GM18951 (cell line): ENCODE measurements around the gene PROCA1.

Experiments used
- POLR2A ChIP-seq: IDR thresholded peaks from 4 replicates; pipeline ENCODE4 v1.6.1; 2011; ENCODE audit warnings: mild to moderate bottlenecking; ENCODE audit not compliant: insufficient read length, insufficient read depth; ENCODE audit errors: extremely low read depth
- in situ Hi-C: fragments of 300-500 bp; cut with MboI; formaldehyde crosslinking; loops from one replicate; pipeline ENCODE4 v1.12.0; 2022; ENCODE audit warnings: low sequenced_read_pairs, mixed read lengths, inconsistent platforms; ENCODE audit not compliant: unreplicated experiment

PROCA1 gene, protein sequence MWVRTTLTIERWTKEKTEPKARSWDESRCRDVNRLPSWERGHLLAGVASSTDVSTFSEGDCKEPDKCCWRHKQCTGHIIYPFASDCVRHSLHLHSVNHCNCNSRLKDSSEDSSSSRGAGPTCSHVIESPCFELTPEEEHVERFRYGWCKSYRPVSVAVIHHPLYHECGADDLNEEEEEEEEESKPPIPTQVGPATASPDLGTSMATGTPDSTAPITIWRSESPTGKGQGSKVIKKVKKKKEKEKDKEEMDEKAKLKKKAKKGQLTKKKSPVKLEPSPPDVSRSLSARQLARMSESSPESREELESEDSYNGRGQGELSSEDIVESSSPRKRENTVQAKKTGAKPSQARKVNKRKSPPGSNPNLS

DNA sequence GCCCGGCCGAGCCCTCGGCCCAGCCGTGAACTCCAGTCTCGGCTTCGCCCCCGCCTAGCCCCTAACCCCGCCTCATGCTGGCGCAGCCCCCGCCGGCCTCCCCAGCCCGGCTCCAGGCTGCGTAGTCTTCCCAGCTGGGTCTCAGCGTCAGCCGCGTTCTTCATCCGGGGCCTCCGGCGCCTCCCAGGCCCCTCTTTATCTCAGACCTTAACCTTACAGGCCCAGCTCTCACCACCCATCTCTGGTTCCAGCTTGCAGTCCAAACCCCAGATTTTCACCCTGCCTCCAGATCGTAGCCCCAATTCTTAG, at the start of gene PROCA1:
Gene PROCA1, minus strand, starts transcription at position 166 of the 309 bp plus-strand sequence. CDS start 228 bp downstream, outside the sequence.
- no peak for TF ChIP-seq POLR2A
- in situ Hi-C loops: no loop called here

GRCh38 chr17:28760601-28761562, 49.2 kb upstream of the PROCA1 start:
- in situ Hi-C loops: no loop called here

GRCh38 chr17:28759256-28759865, 47.7 kb upstream of the PROCA1 start:
- TF ChIP-seq POLR2A: no peak
- in situ Hi-C loops: no loop called here

More at GRCh38 chr17:28760601-28761562, 49.2 kb upstream of the PROCA1 start:
- TF ChIP-seq POLR2A: no peak

DNA sequence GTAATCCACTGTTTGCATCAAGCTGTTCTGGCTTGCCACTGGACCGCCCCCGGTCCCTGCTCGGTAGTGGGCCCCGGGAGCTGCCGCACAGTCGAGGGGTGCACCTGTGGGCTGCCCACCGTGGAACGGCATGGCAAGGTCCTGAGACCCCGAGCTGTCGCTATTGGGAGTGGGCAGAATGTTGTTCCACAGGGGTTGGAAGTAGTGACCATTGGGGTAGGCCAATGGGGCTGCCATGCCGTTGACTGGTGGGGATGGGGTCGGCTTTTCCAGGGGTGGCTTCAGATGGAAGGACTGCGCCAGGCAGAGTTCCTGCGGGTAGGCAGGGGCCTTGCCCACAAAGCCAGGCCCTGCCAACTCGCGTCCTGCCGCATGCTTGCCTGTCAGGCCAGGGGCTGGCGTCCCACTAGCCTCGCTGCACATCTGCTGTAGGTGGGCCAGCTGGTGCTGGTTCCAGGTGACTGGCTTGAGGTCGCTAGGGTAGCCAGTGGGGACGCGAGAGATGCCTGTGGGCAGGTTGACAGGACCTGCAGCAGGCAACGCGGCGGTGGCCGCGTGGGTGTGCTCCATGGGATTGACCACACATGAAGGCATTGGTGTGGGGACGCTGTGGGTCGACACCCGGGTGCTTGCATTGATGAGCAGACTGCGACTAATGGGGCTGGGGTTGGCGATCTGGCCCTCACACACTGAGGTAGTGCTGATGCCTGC, 46.9 kb upstream of the PROCA1 start:
- in situ Hi-C loops: no loop called here
- no peak for TF ChIP-seq POLR2A

DNA sequence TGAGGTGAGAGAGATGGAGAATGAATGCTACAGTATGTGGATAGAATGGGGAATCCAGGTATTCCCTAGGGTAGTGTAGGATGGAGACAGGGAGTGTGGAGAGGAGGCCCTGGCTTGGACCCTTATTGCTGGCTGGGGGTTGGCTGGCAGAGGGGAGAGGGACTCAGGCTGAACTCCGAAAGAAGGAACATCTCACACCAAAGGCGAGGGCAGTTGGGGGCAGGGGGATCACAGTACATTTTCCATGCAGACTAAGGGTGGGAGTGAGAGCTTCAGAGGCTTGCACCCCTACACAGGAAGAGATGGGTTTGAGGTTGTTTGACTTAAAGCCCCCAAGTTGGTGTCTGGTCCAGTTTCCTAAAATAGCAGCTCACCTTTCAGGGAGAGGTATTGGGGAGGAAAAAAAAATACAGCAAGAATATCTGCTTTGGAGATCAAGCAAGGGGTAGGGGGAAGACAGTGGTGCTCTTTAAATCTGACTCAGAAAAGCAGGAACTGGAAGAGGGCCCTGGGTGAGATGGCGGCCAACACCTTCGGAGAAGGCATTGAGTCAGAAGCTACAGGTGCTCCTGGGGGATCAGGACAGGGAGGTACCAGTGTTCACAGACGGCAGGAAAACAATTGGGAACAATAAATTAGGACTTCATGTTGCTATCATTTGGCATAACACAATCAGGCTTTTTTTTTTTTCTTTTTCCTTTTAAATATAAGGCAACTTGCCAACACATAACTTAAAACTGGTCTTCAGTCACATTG, 44.5 kb upstream of the PROCA1 start:
- no peak for TF ChIP-seq POLR2A
- in situ Hi-C loops: no loop called here

- no peak for TF ChIP-seq POLR2A
These were observed 43.8 kb upstream of the PROCA1 start for GRCh38 chr17:28755486-28755885.

DNA sequence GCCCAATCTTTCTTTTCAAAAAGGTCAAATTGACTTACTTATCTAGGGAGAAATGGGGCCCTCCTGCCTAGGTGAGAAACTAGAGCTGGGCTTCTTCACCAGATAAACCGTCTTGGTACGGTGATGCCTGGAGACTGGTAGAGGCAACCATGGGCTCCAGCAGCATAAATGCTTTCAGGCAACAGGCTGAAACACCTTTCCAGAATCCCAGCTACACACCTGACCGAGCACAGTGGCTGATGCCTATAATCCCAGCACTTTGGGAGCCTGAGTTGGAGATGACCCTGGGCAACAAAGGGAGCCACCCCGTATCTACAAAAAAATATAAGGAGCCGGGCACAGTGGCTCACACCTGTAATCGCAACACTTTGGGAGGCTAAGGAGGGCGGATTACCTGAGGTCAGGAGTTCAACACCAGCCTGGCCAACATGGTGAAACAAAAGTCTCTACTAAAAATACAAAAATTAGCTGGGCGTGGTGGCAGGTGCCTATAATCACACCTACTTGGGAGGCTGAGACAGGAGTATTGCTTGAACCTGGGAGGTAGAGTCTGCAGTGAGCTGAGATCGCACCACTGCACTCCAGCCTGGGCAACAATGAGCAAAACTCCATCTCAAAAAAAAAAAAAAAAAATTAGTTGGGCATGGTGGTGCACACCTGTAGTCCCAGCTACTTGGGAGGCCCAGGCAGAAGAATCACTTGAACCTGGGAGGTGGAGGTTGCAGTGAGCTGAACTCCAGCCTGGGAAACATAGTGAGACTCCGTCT, 40.1 kb upstream of the PROCA1 start:
- no peak for TF ChIP-seq POLR2A
- in situ Hi-C loops: no loop called here

More at GRCh38 chr17:28755486-28755885, 43.8 kb upstream of the PROCA1 start:
- in situ Hi-C loops: no loop called here

DNA sequence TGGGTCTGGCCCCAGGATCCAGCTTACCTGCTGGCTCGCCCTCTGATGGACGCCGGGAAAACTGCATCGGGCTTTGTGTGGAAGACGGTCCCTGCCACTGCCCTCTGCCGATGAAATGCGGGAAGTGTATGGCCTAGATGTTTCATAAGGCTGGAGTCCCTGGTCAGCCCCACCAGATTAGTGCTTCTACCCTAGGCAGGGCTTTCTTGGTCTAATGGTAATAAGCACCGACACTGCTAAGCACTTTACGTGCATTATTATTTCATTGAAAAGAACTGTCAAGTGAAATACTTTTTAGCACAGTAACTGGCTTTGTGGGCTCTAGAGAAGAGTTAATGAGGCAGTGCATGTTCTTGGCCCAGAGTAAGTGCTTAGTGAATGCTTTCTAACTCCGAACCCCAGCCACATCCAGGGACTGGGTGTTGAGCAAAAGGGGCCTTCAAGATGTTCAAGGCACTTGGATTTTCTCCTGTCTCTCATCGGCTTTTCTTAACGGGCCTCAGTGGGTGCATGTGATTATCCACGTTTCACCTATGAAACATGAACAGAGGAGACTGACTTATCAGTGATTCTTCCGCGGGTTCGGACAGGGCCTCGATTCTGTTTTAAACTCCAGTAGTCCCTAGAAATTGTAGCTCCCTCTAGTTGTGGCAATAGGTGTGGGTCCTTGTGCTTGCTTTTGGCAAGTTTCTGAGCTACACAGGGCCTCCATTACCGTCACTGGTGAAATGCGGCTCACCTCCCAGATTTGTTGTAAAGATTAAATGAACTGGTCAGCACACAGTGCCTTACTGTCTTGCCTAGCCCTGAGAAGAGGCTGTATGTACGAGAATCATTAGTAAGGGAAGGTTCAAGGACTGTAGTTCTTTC, 38.7 kb upstream of the PROCA1 start:
- peak; percentile 36 for TF ChIP-seq POLR2A
- in situ Hi-C loops: no loop called here

DNA sequence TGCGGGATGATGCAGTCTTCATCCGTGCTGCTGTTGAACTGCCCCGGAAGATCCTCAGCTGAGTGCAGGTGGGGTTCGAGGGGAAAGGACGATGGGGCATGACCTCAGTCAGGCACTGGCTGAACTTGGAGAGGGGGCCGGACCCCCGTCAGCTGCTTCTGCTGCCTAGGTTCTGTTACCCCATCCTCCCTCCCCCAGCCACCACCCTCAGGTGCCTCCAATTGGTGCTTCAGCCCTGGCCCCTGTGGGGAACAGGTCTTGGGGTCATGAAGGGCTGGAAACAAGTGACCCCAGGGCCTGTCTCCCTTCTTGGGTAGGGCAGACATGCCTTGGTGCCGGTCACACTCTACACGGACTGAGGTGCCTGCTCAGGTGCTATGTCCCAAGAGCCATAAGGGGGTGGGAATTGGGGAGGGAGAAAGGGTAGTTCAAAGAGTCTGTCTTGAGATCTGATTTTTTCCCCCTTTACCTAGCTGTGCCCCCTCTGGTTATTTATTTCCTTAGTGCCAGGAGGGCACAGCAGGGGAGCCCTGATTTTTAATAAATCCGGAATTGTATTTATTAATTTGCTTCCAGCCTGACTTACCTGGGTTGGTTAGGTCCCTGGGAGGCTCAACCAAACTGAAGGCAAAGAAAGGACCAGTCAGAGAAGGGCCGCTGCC, 38.0 kb upstream of the PROCA1 start:
- no peak for TF ChIP-seq POLR2A
- in situ Hi-C loops: no loop called here

GRCh38 chr17:28748852-28749515, 37.3 kb upstream of the PROCA1 start:
- no peak for TF ChIP-seq POLR2A
- in situ Hi-C loops: no loop called here
